ENCODE data around the gene IMMP2L.

IMMP2L gene

GRCh38 chr7:111352319-111352718 lies 210.0 kb downstream of the IMMP2L start:
- TF ChIP-seq, protein P1, sequence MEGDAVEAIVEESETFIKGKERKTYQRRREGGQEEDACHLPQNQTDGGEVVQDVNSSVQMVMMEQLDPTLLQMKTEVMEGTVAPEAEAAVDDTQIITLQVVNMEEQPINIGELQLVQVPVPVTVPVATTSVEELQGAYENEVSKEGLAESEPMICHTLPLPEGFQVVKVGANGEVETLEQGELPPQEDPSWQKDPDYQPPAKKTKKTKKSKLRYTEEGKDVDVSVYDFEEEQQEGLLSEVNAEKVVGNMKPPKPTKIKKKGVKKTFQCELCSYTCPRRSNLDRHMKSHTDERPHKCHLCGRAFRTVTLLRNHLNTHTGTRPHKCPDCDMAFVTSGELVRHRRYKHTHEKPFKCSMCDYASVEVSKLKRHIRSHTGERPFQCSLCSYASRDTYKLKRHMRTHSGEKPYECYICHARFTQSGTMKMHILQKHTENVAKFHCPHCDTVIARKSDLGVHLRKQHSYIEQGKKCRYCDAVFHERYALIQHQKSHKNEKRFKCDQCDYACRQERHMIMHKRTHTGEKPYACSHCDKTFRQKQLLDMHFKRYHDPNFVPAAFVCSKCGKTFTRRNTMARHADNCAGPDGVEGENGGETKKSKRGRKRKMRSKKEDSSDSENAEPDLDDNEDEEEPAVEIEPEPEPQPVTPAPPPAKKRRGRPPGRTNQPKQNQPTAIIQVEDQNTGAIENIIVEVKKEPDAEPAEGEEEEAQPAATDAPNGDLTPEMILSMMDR (conservative IDR thresholded peaks at IDR 0.05): no peak
- H3K27ac ChIP-seq: no peak overlapping the region

GRCh38 chr7:111346219-111346618 lies 216.1 kb downstream of the IMMP2L start:
- TF ChIP-seq, protein P1 (conservative IDR thresholded peaks at IDR 0.05): no peak
- no peak overlapping the region for H3K27ac ChIP-seq

- H3K27ac ChIP-seq: no peak overlapping the region
- TF ChIP-seq, protein P1 (conservative IDR thresholded peaks at IDR 0.05): no peak
These were observed 219.3 kb downstream of the IMMP2L start for GRCh38 chr7:111343017-111343416.

- TF ChIP-seq, protein P1 (conservative IDR thresholded peaks at IDR 0.05): no peak
- no peak overlapping the region for H3K27ac ChIP-seq
These were observed 223.3 kb downstream of the IMMP2L start for GRCh38 chr7:111339006-111339405.

GRCh38 chr7:111333010-111333409 lies 229.3 kb downstream of the IMMP2L start:
- no peak overlapping the region for H3K27ac ChIP-seq
- TF ChIP-seq, protein P1 (conservative IDR thresholded peaks at IDR 0.05): no peak

DNA sequence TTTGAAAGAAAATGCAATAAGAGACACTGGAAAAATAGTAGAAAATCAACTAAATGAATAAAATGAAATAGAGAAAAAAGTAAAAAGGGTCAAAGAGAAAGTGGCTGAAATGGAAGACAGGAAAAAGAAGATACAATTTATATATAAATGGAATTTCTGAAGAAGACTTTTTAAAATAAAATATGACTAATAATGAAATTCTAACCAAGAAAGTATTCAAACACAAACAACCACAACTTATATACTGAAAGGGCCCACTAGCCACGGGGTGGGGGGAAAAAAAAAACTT lies 232.1 kb downstream of the IMMP2L start:
- TF ChIP-seq, protein P1 (conservative IDR thresholded peaks at IDR 0.05): no peak
- no peak overlapping the region for H3K27ac ChIP-seq

DNA sequence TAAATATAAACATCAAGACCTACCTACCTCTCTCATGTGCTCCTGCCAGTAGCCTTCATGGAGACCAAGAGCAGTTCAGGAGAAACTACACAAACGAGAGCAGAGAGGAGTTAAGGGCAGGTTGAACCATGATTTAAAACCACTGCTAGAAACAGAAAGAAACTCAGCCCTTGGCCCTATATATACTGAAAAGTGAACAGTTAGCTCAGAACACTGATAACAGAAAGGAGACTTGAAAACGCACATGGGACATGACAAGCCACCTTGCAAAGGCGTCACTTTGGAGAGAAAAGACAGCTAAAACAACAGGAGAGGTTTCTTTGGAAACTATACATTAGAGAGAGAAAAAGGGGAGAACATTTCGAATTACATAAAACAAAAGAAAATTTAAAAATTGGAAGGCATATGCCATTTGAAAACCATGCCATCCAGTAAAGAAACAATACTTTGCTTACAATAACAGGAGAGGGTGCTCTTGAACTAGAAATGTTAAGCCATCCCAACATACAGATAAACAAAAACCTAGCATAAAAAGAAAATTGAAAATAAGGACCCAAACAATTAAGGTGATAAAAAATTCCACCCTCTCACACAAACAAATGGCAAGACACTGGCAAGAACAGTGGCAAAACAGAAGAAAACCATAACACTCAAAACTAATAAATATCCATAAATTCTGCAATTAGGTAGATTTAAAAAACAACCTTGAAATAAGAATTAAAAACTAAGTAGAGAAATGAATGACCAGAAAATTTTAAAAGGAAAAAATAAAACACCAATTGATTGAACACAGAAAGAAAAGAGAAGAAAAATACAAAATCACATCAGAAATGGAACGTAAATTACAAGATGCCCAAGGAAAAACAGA lies 232.7 kb downstream of the IMMP2L start:
- TF ChIP-seq, protein P1 (conservative IDR thresholded peaks at IDR 0.05): 0 out of 2 replicates have a peak, but pooled peaks have one; percentile 12
- no peak overlapping the region for H3K27ac ChIP-seq
